ENCODE measurements around the gene BRINP3. TPM values are rescaled to one million over a fixed set of nuclear protein-coding genes. Genes with fewer than 3 reads are reported as not detected.

Gene BRINP3
- polyA plus RNA-seq, 1 donor from 2014 or later: 7.7 TPM

- Histone ChIP-seq H3K79me2 (replicated peaks; ENCODE audit: insufficient read depth, low read length) (no peaks in the 10 kb centered on the region), H3K4me3 (ENCODE audit: low read length) (no peak overlapping the region), H3K27me3 (ENCODE audit: insufficient read depth, low read depth, low read length) (no peaks in the 10 kb centered on the region), H4K20me1 (ENCODE audit: insufficient read depth) (no peaks in the 10 kb centered on the region), H3K9ac (ENCODE audit: low read length) (no peak overlapping the region), H3K27ac (ENCODE audit: low read length) (no peak overlapping the region), H3F3A (ENCODE audit: insufficient read depth, low read length, poor library complexity, severe bottlenecking) (no peaks in the 10 kb centered on the region), H3K36me3 (ENCODE audit: insufficient read depth, low read length) (no peaks in the 10 kb centered on the region), H2AFZ (ENCODE audit: low read depth, low read length) (no peak overlapping the region), H3K4me2 (ENCODE audit: low read length) (no peak overlapping the region), H3K9me3 (ENCODE audit: low read length) (no peaks in the 10 kb centered on the region), H3K9me2 (ENCODE audit: insufficient read depth, low read length) (no peaks in the 10 kb centered on the region)
- TF ChIP-seq EP300 (conservative IDR thresholded peaks at IDR 0.05; ENCODE audit: poor library complexity, severe bottlenecking) (no peak), CTCF (IDR thresholded peaks at IDR 0.05; ENCODE audit: poor library complexity, severe bottlenecking) (no peak), TAF1 (IDR thresholded peaks at IDR 0.05; ENCODE audit: low read depth) (no peak), REST (IDR thresholded peaks at IDR 0.05; ENCODE audit: borderline replicate concordance) (no peak), MXI1 (conservative IDR thresholded peaks at IDR 0.05; ENCODE audit: poor library complexity, severe bottlenecking) (no peak), SMC3 (conservative IDR thresholded peaks at IDR 0.05; ENCODE audit: poor library complexity) (no peak), RAD21 (conservative IDR thresholded peaks at IDR 0.05) (no peak), POLR2AphosphoS5 (IDR thresholded peaks at IDR 0.05) (no peak), EZH2 (IDR thresholded peaks at IDR 0.05; ENCODE audit: borderline replicate concordance, insufficient read depth, low read length, poor library complexity, severe bottlenecking) (no peak)
These were observed 302.3 kb downstream of the BRINP3 start for GRCh38 chr1:190175320-190175719.

GRCh38 chr1:190172651-190173430 is 304.8 kb downstream of the BRINP3 start:
- Histone ChIP-seq H4K20me1 (ENCODE audit: insufficient read depth) (no peaks in the 10 kb centered on the region), H3K27ac (ENCODE audit: low read length) (no peak overlapping the region), H3K4me3 (ENCODE audit: low read length) (no peak overlapping the region), H3F3A (ENCODE audit: insufficient read depth, low read length, poor library complexity, severe bottlenecking) (no peaks in the 10 kb centered on the region), H3K9me2 (ENCODE audit: insufficient read depth, low read length) (no peaks in the 10 kb centered on the region), H3K9me3 (ENCODE audit: low read length) (no peaks in the 10 kb centered on the region), H3K4me2 (ENCODE audit: low read length) (no peak overlapping the region), H3K9ac (ENCODE audit: low read length) (no peak overlapping the region), H3K79me2 (replicated peaks; ENCODE audit: insufficient read depth, low read length) (no peaks in the 10 kb centered on the region), H3K36me3 (ENCODE audit: insufficient read depth, low read length) (no peaks in the 10 kb centered on the region), H3K27me3 (ENCODE audit: insufficient read depth, low read depth, low read length) (no peaks in the 10 kb centered on the region), H2AFZ (ENCODE audit: low read depth, low read length) (no peak overlapping the region)
- TF ChIP-seq EZH2 (IDR thresholded peaks at IDR 0.05; ENCODE audit: borderline replicate concordance, insufficient read depth, low read length, poor library complexity, severe bottlenecking) (no peak), CTCF (IDR thresholded peaks at IDR 0.05; ENCODE audit: poor library complexity, severe bottlenecking) (no peak), REST (IDR thresholded peaks at IDR 0.05; ENCODE audit: borderline replicate concordance) (no peak), TAF1 (IDR thresholded peaks at IDR 0.05; ENCODE audit: low read depth) (no peak), POLR2AphosphoS5 (IDR thresholded peaks at IDR 0.05) (no peak), SMC3 (conservative IDR thresholded peaks at IDR 0.05; ENCODE audit: poor library complexity) (no peak), RAD21 (conservative IDR thresholded peaks at IDR 0.05) (no peak), EP300 (conservative IDR thresholded peaks at IDR 0.05; ENCODE audit: poor library complexity, severe bottlenecking) (no peak), MXI1 (conservative IDR thresholded peaks at IDR 0.05; ENCODE audit: poor library complexity, severe bottlenecking) (no peak)
